Trophoblast cell (in vitro differentiated cells and primary cell): ENCODE data around the gene LAMA2.
A peak's percentile ranks its signal among the peaks of the same experiment; 100 is the strongest.

Experiments
- DNase-seq, 2 donors: peaks; one replicate each; pipeline ENCODE4 v3.0.0-alpha.2; 2016
- H2AFZ ChIP-seq: 2 replicates; pipeline ENCODE4 v1.6.1; 2013; ENCODE audit warnings: low read length, moderate library complexity, mild to moderate bottlenecking; ENCODE audit not compliant: insufficient read depth, poor library complexity
- H2AK5ac ChIP-seq: 2 replicates; pipeline ENCODE4 v1.6.1; 2013; ENCODE audit warnings: mild to moderate bottlenecking, low read length
- H2BK120ac ChIP-seq: 2 replicates; pipeline ENCODE4 v1.6.1; 2013; ENCODE audit warnings: low read length, mild to moderate bottlenecking, moderate library complexity; ENCODE audit not compliant: insufficient read depth, poor library complexity
- H2BK12ac ChIP-seq: 2 replicates; pipeline ENCODE4 v1.6.1; 2013; ENCODE audit warnings: mild to moderate bottlenecking, low read length, moderate library complexity
- H2BK5ac ChIP-seq: 2 replicates; pipeline ENCODE4 v1.6.1; 2013; ENCODE audit warnings: low read length, low read depth, moderate library complexity, mild to moderate bottlenecking; ENCODE audit not compliant: poor library complexity
- H3K14ac ChIP-seq: 2 replicates; pipeline ENCODE4 v1.6.1; 2013; ENCODE audit warnings: mild to moderate bottlenecking, low read length
- H3K18ac ChIP-seq: 2 replicates; pipeline ENCODE4 v1.6.1; 2013; ENCODE audit warnings: mild to moderate bottlenecking, low read length
- H3K23ac ChIP-seq: 2 replicates; pipeline ENCODE4 v1.6.1; 2013; ENCODE audit warnings: low read length
- H3K27ac ChIP-seq: 2 replicates; pipeline ENCODE4 v1.5.1; 2013; ENCODE audit warnings: low read depth, mild to moderate bottlenecking, inconsistent platforms, low read length, moderate library complexity
- H3K27me3 ChIP-seq: 2 replicates; pipeline ENCODE4 v1.6.1; 2013; ENCODE audit warnings: inconsistent platforms, mild to moderate bottlenecking, low read length, moderate library complexity; ENCODE audit not compliant: insufficient read depth
- H3K36me3 ChIP-seq, 2 experiments: 1 replicate in 1 of 2; 2 replicates in 1 of 2; pipeline ENCODE4 v1.6.1; 2013; ENCODE audit warnings: low read length in 2 of 2, mild to moderate bottlenecking in 2 of 2, moderate library complexity in 1 of 2; ENCODE audit not compliant: insufficient read depth in 2 of 2, control insufficient read depth in 1 of 2
- H3K4ac ChIP-seq: 2 replicates; pipeline ENCODE4 v1.6.1; 2013; ENCODE audit warnings: low read depth, mild to moderate bottlenecking, low read length, moderate library complexity
- H3K4me1 ChIP-seq, 2 experiments: 1 replicate in 1 of 2; 2 replicates in 1 of 2; pipeline ENCODE4 v1.6.1; 2013; ENCODE audit warnings: low read length in 2 of 2, mild to moderate bottlenecking in 2 of 2, moderate library complexity in 1 of 2; ENCODE audit not compliant: insufficient read depth in 2 of 2, control insufficient read depth in 1 of 2
- H3K4me2 ChIP-seq: 2 replicates; pipeline ENCODE4 v1.6.1; 2013; ENCODE audit warnings: inconsistent platforms, mild to moderate bottlenecking, low read length, moderate library complexity
- H3K4me3 ChIP-seq: 2 replicates; pipeline ENCODE4 v1.5.1; 2013; ENCODE audit warnings: mild to moderate bottlenecking, low read depth, low read length, inconsistent platforms
- H3K79me1 ChIP-seq: one replicate; pipeline ENCODE4 v1.6.1; 2013; ENCODE audit warnings: low read length
- H3K79me2 ChIP-seq: 2 replicates; pipeline ENCODE4 v1.6.1; 2013; ENCODE audit warnings: low read length, mild to moderate bottlenecking; ENCODE audit not compliant: control insufficient read depth, insufficient read depth, poor library complexity
- H3K9ac ChIP-seq: 2 replicates; pipeline ENCODE4 v1.6.1; 2013; ENCODE audit warnings: mild to moderate bottlenecking, low read length
- H3K9me3 ChIP-seq: 2 replicates; pipeline ENCODE4 v1.6.1; 2013; ENCODE audit warnings: low read depth, mild to moderate bottlenecking, control low read depth, inconsistent platforms, low read length; ENCODE audit not compliant: insufficient read depth
- H4K12ac ChIP-seq: 2 replicates; pipeline ENCODE4 v1.6.1; 2013; ENCODE audit warnings: low read depth, mild to moderate bottlenecking, low read length, moderate library complexity
- H4K8ac ChIP-seq: 2 replicates; pipeline ENCODE4 v1.6.1; 2013; ENCODE audit warnings: low read depth, mild to moderate bottlenecking, low read length, moderate library complexity
- H4K91ac ChIP-seq: one replicate; pipeline ENCODE4 v1.6.1; 2013; ENCODE audit warnings: low read depth, mild to moderate bottlenecking, low read length, moderate library complexity
- WGBS: extraction: QIAGEN DNeasy Blood & Tissue Kit; methylation state at CpG from one replicate; pipeline ENCODE4 v1.1.7; 2013; ENCODE audit warnings: missing lambda C conversion rate; ENCODE audit not compliant: insufficient read length, insufficient coverage; ENCODE audit errors: extremely low coverage; 5-methylcytosine and 5-hydroxymethylcytosine counted together

Gene LAMA2

GRCh38 chr6:129481706-129482105 lies 598.8 kb downstream of the LAMA2 start:
- DNase-seq = no peak
- H3K79me1 ChIP-seq = no peaks in the 10 kb centered on the region
- no peaks in the 10 kb centered on the region for H3K4me1 ChIP-seq
- no peak overlapping the region for H2BK12ac ChIP-seq
- H4K8ac ChIP-seq = no peak overlapping the region
- H2AK5ac ChIP-seq = no peak overlapping the region
- no peak overlapping the region for H3K27ac ChIP-seq
- H3K9me3 ChIP-seq = no peaks in the 10 kb centered on the region
- H3K9ac ChIP-seq = no peak overlapping the region
- H2BK120ac ChIP-seq = no peak overlapping the region
- WGBS = no CpG with 5 or more reads among the region's 4 CpGs
- H3K4me3 ChIP-seq = no peak overlapping the region
- no peak overlapping the region for H4K12ac ChIP-seq
- no peak overlapping the region for H3K4me2 ChIP-seq
- no peaks in the 10 kb centered on the region for H3K36me3 ChIP-seq
- H2AFZ ChIP-seq = no peak overlapping the region
- no peaks in the 10 kb centered on the region for H3K27me3 ChIP-seq
- no peak overlapping the region for H4K91ac ChIP-seq
- no peak overlapping the region for H2BK5ac ChIP-seq
- H3K4ac ChIP-seq = no peak overlapping the region
- H3K79me2 ChIP-seq = no peaks in the 10 kb centered on the region
- H3K18ac ChIP-seq = no peak overlapping the region
- no peak overlapping the region for H3K14ac ChIP-seq
- no peak overlapping the region for H3K23ac ChIP-seq

DNA sequence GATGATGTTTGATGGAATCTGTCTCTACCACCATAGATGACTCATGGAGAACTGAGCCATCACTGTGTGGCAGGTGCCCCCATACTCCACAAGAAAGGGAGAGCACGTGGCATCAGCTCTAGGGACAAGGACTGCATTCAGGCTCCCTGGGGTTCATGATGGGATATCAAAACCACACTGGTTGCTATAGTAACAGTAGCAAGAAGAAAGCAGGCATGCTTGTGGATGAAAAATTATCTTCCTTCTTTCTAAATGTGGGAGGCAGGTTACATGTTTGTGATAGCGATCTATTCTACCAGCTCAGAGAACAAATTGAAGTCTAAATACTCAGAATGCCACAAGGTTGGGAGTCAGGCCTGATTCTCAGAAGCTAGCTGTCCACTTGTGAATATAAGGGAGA lies 602.8 kb downstream of the LAMA2 start:
- peak in 1 of 2 donors; percentile 51 for DNase-seq
- Histone ChIP-seq H3K9me3 (no peaks in the 10 kb centered on the region), H3K18ac (no peak overlapping the region), H4K91ac (no peak overlapping the region), H3K27me3 (no peaks in the 10 kb centered on the region), H3K4me3 (no peak overlapping the region), H3K23ac (no peak overlapping the region), H3K14ac (no peak overlapping the region), H3K27ac (no peak overlapping the region), H3K79me2 (no peaks in the 10 kb centered on the region), H2BK12ac (no peak overlapping the region), H3K4me2 (no peak overlapping the region), H3K36me3 (no peaks in the 10 kb centered on the region), H3K4me1 (peaks cover 2 to 4% of the 10 kb centered on the region in 2 experiments), H3K9ac (no peak overlapping the region), H2AK5ac (no peak overlapping the region), H2BK5ac (no peak overlapping the region), H3K79me1 (peaks cover 6% of the 10 kb centered on the region), H4K12ac (no peak overlapping the region), H4K8ac (no peak overlapping the region), H3K4ac (no peak overlapping the region), H2BK120ac (no peak overlapping the region), H2AFZ (no peak overlapping the region)
- no CpG with 5 or more reads among the region's 2 CpGs for WGBS

GRCh38 chr6:129486327-129486726 lies 603.4 kb downstream of the LAMA2 start:
- Histone ChIP-seq H3K4me2 (no peak overlapping the region), H2BK5ac (no peak overlapping the region), H3K9ac (no peak overlapping the region), H2AFZ (no peak overlapping the region), H2BK120ac (no peak overlapping the region), H4K12ac (no peak overlapping the region), H3K18ac (no peak overlapping the region), H3K79me1 (peaks cover 7% of the 10 kb centered on the region), H2BK12ac (no peak overlapping the region), H4K91ac (no peak overlapping the region), H3K4me3 (no peak overlapping the region), H2AK5ac (no peak overlapping the region), H3K4ac (no peak overlapping the region), H4K8ac (no peak overlapping the region), H3K9me3 (no peaks in the 10 kb centered on the region), H3K79me2 (no peaks in the 10 kb centered on the region), H3K14ac (no peak overlapping the region), H3K23ac (no peak overlapping the region), H3K36me3 (no peaks in the 10 kb centered on the region), H3K27me3 (no peaks in the 10 kb centered on the region), H3K4me1 (peaks cover 3 to 6% of the 10 kb centered on the region in 2 experiments), H3K27ac (no peak overlapping the region)
- no CpG with 5 or more reads among the region's 8 CpGs for WGBS
- DNase-seq = no peak

DNA sequence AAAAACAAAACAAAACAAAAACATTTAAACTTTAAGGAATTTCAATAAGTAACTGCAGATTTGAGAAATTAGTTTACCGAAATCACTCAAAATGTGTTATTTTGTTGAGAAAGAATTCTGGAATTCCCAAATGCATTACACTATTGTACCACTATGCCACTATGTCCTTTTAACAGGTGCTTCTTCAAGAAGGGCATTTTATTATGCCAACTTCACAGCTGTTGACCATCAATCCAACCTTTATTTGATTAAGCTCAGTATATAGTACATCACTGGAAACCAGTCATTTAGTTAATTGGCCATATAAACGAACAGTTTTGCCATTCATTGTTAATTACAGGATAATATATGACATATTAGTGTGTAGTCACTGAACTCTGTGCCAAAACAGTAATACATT lies 605.4 kb downstream of the LAMA2 start:
- WGBS = no CpG with 5 or more reads among the region's 2 CpGs
- no peak overlapping the region for H2BK120ac ChIP-seq

More for the DNA sequence above, 605.4 kb downstream of the LAMA2 start:
- H3K36me3 ChIP-seq = no peaks in the 10 kb centered on the region
- H2BK5ac ChIP-seq = no peak overlapping the region
- H3K27me3 ChIP-seq = no peaks in the 10 kb centered on the region
- H3K4me2 ChIP-seq = no peak overlapping the region
- no peaks in the 10 kb centered on the region for H3K79me2 ChIP-seq
- no peak overlapping the region for H3K14ac ChIP-seq
- H3K18ac ChIP-seq = no peak overlapping the region
- no peak overlapping the region for H3K4me3 ChIP-seq
- no peak overlapping the region for H3K23ac ChIP-seq
- no peak overlapping the region for H3K9ac ChIP-seq
- no peak overlapping the region for H4K12ac ChIP-seq
- peaks cover 6 to 9% of the 10 kb centered on the region in 2 experiments for H3K4me1 ChIP-seq
- no peak overlapping the region for H2AFZ ChIP-seq
- H3K4ac ChIP-seq = no peak overlapping the region
- DNase-seq = no peak
- peaks cover 10% of the 10 kb centered on the region for H3K79me1 ChIP-seq
- no peak overlapping the region for H2BK12ac ChIP-seq
- H4K8ac ChIP-seq = no peak overlapping the region
- no peak overlapping the region for H4K91ac ChIP-seq
- H3K27ac ChIP-seq = no peak overlapping the region
- no peaks in the 10 kb centered on the region for H3K9me3 ChIP-seq
- no peak overlapping the region for H2AK5ac ChIP-seq
